ENCODE results near the gene TLN1. TPM values are rescaled to one million over a fixed set of nuclear protein-coding genes. Genes with fewer than 3 reads are reported as not detected.

Gene TLN1
- total RNA-seq (ENCODE audit: low replicate concordance) = 309 and 372 TPM in 2 replicates

GRCh38 chr9:35732185-35732799 is at the start of gene TLN1, which contains the start of gene CREB3:
TLN1 (minus strand) TSS chr9:35732195; CDS start chr9:35725694, 6,501 bp downstream.
CREB3 (plus strand) TSS chr9:35732666; CDS start chr9:35732773, 107 bp downstream.

GRCh38 chr9:35754264-35754663 is 22.3 kb upstream of the TLN1 start, which contains the start of gene MSMP:
MSMP (minus strand) TSS chr9:35754276; CDS start chr9:35754129, 147 bp downstream.

DNA sequence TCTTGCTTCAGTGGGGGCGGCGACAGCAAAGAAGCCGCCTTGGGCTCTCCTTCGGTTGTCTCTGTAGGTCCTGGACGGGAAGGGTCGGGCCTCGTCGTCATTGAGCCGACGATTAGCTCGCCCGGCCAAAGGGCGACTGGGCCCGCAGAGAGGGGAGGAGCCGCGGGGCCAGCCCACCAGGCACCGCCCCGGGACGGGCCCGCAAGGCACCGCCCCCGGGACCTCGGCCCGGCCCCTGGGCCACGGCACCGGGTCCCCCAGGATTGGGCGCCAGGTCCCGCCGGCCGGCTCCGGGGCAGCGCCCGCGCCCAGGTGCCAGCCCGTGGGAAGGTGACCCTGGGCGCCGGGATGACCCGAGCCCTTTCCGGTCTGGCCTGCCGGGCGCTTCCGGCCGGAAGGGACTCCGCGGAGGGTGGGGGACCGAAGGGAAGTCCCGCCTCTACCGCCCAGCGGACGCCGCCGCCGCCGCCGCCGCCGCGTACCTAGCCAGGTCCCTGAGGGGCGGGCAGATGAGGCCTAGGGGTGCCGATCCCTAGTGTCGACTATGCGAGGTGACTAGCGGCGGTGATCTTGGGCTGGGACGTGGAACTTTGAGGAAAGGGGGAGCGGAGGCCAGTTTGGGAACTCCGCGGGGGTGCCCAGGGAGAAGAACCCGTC is 17.0 kb upstream of the TLN1 start, which contains the start of the genes GBA2 and RGP1:
Gene GBA2 (minus strand): TSS at position 371 of the 657 bp plus-strand sequence. CDS start 524 bp downstream, outside the sequence.
Gene RGP1 (plus strand): TSS at position 430 of the 657 bp plus-strand sequence. CDS start 469 bp downstream, outside the sequence.

DNA sequence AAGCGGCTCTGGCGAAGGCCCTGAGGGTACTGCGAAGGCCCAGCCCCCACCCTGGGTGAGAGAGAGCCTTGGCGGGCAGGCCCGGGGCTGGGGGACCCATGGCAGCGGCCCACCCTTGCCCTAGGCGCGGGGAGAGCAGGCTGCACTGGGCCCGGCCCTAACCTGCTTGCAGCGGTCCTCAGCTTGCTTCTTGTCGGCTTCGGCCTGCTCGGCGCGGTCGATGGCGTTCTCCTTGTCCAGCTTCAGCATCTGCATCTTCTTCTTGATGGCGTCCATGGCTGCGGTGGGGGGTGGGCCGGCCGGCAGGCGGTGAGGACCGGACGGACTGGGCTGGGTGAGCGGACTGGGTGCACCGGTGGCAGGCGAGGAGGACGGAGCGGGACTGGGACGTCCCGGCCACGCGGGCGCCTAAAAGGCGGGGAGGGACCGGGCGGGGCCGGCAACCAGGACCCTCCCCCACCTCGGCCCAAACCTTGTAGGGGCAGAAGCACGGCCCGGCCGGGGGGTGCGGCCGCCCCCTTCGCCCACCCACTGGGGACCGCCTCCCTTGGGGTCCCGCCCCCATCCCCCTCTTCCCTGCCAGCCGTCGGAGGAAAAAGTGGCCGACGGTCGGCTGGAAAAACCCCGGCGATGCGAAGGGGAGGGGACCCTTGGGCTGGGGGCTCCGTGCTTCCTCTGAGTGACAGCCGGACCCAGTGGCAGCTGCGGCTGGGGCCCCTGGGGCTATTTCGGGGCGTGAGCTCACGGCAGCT is 42.3 kb downstream of the TLN1 start, which contains the start of gene TPM2:
Gene TPM2 (minus strand): TSS at position 384 of the 752 bp plus-strand sequence. CDS start 108 bp downstream, at position 276.

GRCh38 chr9:35673132-35674024 is 58.6 kb downstream of the TLN1 start, which contains the start of gene CA9:
CA9 (plus strand) TSS chr9:35673928; CDS start chr9:35673960, 32 bp downstream.

GRCh38 chr9:35664531-35665470 is 67.2 kb downstream of the TLN1 start, which contains the start of gene ARHGEF39:
ARHGEF39 (minus strand) TSS chr9:35665195; CDS start chr9:35665169, 26 bp downstream.

GRCh38 chr9:35658137-35658967 is 73.6 kb downstream of the TLN1 start, which contains the start of gene CCDC107:
CCDC107 (plus strand) TSS chr9:35658292; CDS start chr9:35658380, 88 bp downstream.

GRCh38 chr9:35657546-35658136 is 74.4 kb downstream of the TLN1 start, which contains the start of gene RMRP:
RMRP (minus strand) TSS chr9:35658019.

DNA sequence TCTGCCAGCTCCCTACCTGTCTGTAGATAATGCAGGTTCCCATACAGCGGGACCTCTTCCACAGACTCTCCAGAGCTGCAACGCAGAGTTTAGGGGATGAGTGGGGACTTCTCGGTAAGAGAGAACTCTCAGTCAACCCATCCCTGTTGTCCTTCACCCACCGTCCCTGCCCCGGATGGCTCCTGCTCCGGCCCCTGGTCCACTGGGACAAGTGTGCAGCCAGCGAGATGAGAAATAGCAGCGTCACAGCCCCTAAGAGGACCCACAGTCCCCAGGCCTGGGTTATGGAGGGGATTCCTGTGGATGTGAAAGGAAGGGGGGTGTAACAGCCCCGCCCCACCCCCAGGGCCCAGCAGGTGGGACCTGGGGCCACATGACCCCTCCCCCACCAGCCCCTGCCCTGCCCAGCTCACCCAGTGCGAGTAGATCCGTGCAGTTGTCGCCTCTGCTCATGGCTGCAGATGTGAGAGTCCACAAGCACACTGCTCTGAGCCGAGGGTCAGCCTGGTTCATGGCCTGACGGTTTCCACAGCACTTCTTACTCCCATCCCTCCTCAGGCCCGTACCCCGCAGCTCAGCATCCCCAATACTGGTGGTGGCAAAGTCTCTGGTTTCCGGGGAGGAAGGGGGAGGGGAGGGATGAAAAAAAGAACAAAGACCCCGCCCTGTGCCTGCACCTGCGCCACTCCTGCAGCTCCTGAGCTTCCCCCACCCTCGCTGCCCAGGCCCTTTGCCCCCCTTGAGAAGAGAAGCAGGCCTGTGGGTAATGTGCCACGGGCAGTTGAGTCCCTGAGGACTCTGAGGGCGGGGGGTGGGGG is 81.4 kb downstream of the TLN1 start, which contains the start of gene SIT1:
Gene SIT1 (minus strand): TSS at position 591 of the 818 bp plus-strand sequence. CDS start 78 bp downstream, at position 513.

Other genes starting within 250 kb of the TLN1 start
- gene RUSC2, start 242.1 kb downstream of the TLN1 start, total RNA-seq (ENCODE audit: low replicate concordance) = 9.1 and 21.3 TPM in 2 replicates
- gene TESK1, start 126.9 kb downstream of the TLN1 start, total RNA-seq (ENCODE audit: low replicate concordance) = 5.7 and 18.8 TPM in 2 replicates
- 0.30 and 3.5 TPM in 2 replicates for gene CD72, start 113.8 kb downstream of the TLN1 start, total RNA-seq (ENCODE audit: low replicate concordance)
- gene SIT1, start 81.3 kb downstream of the TLN1 start, total RNA-seq (ENCODE audit: low replicate concordance) = 0.12 and 0.15 TPM in 2 replicates
- 21,628 and 54,922 TPM in 2 replicates for gene RMRP, start 74.2 kb downstream of the TLN1 start, total RNA-seq (ENCODE audit: low replicate concordance)
- gene CCDC107, start 73.9 kb downstream of the TLN1 start, total RNA-seq (ENCODE audit: low replicate concordance) = 13.5 and 17.8 TPM in 2 replicates
- 0.53 TPM in 1 of 2 replicates, not detected in the other for gene ARHGEF39, start 67.0 kb downstream of the TLN1 start, total RNA-seq (ENCODE audit: low replicate concordance)
- 0.98 TPM in 1 of 2 replicates, not detected in the other for gene CA9, start 58.3 kb downstream of the TLN1 start, total RNA-seq (ENCODE audit: low replicate concordance)
- 835 and 1,197 TPM in 2 replicates for gene TPM2, start 42.3 kb downstream of the TLN1 start, total RNA-seq (ENCODE audit: low replicate concordance)
- 28.4 and 66.7 TPM in 2 replicates for gene CREB3, start 471 bp upstream of the TLN1 start, total RNA-seq (ENCODE audit: low replicate concordance)
- 23.5 and 27.1 TPM in 2 replicates for gene GBA2, start 17.0 kb upstream of the TLN1 start, total RNA-seq (ENCODE audit: low replicate concordance)
- 8.3 and 11.0 TPM in 2 replicates for gene RGP1, start 17.1 kb upstream of the TLN1 start, total RNA-seq (ENCODE audit: low replicate concordance)
- not detected in 2 replicates for gene MSMP, start 22.1 kb upstream of the TLN1 start, total RNA-seq (ENCODE audit: low replicate concordance)
- 18.7 and 19.5 TPM in 2 replicates for gene NPR2, start 59.4 kb upstream of the TLN1 start, total RNA-seq (ENCODE audit: low replicate concordance)
- 1.2 and 1.3 TPM in 2 replicates for gene SPAG8, start 80.1 kb upstream of the TLN1 start, total RNA-seq (ENCODE audit: low replicate concordance)
- 11.3 and 37.8 TPM in 2 replicates for gene HINT2, start 82.8 kb upstream of the TLN1 start, total RNA-seq (ENCODE audit: low replicate concordance)
- not detected in 2 replicates for gene FAM221B, start 96.5 kb upstream of the TLN1 start, total RNA-seq (ENCODE audit: low replicate concordance)
- 1.6 and 2.3 TPM in 2 replicates for gene TMEM8B, start 97.0 kb upstream of the TLN1 start, total RNA-seq (ENCODE audit: low replicate concordance)
- gene OR13J1, start 138.2 kb upstream of the TLN1 start, total RNA-seq (ENCODE audit: low replicate concordance) = not detected in 2 replicates
- gene HRCT1, start 174.0 kb upstream of the TLN1 start, total RNA-seq (ENCODE audit: low replicate concordance) = 12.0 TPM in 1 of 2 replicates, not detected in the other
- gene SPAAR, start 177.3 kb upstream of the TLN1 start, total RNA-seq (ENCODE audit: low replicate concordance) = 0.12 and 0.68 TPM in 2 replicates
- gene OR2S2, start 226.0 kb upstream of the TLN1 start, total RNA-seq (ENCODE audit: low replicate concordance) = 0.08 TPM in 1 of 2 replicates, not detected in the other